ENCODE results near the gene BANP. TPM values are rescaled to one million over a fixed set of nuclear protein-coding genes. Genes with fewer than 3 reads are reported as not detected.
"Not testable (repeated sequence)": the region's sequence is repeated elsewhere in the genome, so short reads cannot be mapped to it uniquely, and the experiment has no call there.

Gene BANP
- total RNA-seq, 1 donor from 2014 or later = 19.7 TPM

DNA sequence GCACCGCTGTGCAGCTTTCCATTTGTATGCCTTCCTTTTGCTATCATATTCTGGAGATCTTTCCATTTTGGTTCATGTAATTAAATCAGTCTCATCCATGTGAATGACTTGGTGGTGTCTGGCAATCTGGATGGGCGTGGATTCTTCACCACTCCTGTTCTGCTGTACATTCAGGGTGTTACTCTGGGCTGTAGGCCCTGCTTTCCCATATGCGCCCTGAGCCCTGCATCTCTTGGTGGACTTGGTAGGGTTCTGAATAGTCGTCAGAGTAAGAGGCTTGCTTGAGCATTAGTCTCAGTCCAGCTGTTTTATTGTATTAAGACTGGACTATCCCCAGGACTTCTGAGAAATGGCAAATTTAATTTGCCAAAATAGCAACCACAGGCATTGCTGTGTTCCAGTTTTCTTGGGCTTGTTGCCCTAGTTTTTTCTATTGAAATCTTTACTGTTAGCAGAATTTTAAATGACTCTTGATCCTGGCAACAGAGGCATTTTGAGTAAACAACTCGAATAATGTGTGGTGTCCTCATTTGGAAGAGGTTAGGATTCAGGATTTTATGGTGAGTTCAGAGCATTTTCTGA, 14.9 kb downstream of the BANP start:
- peak; percentile 56 for DNase-seq (ENCODE audit: low read depth)

DNA sequence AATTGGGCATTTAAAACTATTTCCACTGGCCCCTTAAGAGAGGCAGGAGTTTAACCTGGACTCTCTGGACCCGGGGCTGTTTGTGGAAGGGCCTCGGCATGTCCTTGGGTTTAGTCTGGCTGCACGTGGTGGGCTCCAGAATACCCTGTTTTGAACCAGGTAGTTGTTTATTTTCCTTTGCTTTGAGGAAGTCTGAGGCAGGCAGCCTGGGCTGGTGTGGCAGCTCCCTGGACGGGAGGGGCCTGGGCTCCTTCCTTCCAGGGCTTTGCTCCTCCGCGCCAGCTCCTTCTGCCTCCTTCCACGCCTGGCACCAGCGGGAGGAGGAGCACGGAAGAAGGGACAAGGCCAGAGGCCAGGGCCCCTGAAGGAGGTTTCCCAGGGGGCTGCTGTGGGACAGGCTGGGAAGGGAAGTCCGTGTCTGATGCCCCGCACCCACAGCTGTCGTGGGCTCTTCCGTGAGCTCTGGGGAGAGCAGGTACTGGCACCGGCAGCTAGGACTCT, 15.5 kb downstream of the BANP start:
- DNase-seq (ENCODE audit: low read depth) = no peak

DNA sequence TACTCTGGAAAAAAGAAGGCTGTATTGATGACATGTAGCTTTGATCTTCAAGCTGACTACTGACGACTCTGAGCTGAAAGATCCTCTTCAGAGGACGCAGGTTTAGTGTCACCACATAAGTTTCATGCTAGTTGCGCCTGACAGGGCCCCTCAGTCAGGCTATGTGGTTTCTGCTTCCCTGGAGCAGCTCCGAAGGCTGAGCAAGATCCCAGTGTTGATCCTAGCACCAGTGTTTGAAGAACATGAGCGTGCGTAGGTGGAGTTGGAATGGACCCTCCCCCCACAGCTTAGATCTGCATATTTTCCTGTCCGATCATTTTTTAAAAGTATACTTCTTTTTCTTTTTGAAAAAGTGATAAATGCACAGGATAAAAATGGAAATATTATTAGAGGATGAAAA, 17.3 kb downstream of the BANP start:
- DNase-seq (ENCODE audit: low read depth) = no peak

DNA sequence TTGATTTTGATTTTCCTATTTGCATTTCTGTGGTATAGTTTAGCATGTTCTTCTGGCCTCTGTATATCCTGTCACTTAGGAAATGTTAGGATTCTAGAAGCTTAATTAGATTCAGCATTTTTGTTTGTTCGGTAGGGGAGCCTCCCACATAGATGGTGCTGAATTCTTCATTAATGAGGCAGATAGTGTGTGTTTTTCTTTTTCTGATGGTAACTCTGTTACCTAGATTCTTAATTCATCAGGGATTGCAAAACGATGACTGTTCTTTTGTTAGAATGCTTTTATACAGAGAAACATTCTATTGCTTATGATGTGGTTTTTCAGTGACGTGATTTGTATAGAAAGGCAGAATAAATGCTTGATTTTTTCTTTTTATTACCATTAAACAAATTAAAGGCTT, 19.0 kb downstream of the BANP start:
- no peak for DNase-seq (ENCODE audit: low read depth)

DNA sequence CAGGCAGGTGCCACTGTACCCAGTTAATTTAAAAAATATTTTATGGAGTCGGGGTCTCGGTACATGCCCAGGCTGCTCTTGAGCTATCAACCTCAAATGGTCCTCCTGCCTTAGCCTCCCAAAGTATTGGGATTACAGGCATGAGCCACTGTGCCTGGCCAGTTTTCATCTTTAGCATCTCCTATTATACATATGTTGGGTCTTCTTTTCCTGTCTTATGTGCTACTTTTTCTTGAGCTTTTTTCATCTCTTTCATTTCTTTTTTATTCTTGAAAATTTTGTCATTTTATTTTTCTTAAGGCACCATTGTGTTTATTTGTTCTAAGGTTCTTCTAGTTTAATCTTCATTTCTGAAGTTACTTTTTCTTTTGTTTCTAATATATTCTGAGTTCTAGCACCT, 20.7 kb downstream of the BANP start:
- DNase-seq (ENCODE audit: low read depth) = no peak

DNA sequence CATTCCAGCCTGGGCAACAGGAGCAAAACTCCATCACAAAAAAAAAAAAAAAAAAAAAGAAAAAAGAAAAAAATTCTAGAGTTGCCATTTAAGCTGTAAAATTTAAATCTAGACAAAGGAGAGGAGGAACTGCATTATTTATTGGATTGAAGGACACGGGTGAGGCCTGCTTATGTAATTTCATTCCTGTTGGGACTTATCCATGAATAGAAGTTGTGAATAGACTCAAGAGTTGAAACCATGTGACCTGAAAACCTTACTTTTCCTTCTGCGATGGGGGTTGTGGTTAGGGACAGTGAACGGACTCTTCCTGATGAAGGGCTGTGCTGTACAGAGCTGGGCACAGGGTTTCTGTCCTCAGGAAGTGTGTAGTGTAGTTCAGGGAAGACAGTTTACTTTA, 22.5 kb downstream of the BANP start:
- no peak for DNase-seq (ENCODE audit: low read depth)

DNA sequence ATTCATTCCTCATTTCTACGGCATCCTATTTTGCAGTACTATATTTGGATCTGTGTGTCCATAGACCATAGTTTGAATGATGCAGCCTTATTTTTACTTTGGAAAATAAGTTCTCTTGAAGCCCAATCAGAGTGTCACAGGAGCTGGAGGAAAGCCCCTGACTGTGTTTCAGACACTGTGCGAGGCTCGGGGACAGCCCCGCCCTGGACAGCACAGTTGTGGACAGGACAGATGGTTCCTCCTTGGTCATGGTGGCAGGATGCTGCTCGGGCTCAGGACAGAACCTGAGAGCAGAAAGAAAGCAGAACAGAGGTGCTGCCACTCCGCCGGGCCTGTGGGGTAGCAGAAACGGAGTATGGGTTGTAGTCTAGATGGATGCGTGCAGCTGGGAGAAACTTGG, 22.9 kb downstream of the BANP start:
- DNase-seq (ENCODE audit: low read depth) = no peak

DNA sequence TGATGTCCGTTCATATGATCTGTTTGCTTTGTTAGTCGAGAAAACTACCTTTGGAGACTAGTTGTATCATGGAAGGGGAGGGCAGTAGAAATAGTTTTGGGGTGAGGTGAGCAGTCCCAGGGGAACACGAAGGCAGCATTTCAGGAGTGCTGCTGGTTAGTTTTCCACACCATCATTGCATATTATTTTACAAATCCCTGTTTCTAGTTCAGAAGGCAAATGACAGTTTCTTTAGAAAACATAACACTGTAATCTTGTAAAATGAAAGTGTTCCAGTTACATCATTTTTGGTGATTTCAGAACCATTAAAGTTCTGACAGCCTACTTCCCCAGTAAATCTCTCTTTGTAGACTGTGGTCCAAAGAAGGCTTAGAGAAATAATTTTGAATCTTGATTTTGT, 25.4 kb downstream of the BANP start:
- DNase-seq (ENCODE audit: low read depth) = peak; percentile 27

DNA sequence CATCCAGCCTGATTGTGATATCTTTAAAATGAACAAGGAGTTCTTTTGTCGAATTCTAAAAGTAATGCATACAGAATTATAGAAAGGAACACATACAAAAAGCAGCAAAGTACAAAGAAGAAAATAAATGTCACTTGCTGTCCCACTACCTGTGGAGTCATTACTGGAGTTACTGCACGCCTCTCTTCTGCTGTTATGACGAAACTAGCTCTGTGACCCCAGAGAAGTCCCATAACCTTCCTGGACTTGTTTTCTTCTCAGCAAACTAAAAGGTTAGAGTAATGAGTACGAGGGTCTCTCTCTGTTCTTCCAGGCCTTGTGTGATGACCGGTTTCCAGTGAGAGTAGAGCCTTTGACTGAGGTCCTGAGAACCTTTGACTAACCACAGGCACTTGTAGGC, 26.9 kb downstream of the BANP start:
- DNase-seq (ENCODE audit: low read depth) = no peak

DNA sequence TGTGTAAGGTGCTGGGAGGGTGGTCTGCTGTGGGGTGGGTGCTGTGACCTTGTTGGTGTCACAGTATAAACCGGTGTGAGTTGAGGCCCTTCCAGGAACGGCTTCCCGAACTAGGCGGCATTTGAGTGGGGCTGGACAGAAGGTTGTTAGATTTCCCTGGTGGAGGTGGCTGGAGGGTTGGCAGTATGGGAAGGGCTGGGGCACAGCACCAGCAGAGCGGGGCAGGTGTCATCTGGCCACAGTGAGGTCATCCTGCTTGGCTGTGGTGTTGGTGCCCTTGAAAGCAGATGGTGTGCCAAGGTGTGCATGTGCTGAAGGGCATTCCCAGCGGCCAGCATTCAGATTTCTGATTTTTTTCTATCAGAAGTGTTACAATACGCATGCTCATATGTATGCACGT, 28.1 kb downstream of the BANP start:
- DNase-seq (ENCODE audit: low read depth) = no peak

DNA sequence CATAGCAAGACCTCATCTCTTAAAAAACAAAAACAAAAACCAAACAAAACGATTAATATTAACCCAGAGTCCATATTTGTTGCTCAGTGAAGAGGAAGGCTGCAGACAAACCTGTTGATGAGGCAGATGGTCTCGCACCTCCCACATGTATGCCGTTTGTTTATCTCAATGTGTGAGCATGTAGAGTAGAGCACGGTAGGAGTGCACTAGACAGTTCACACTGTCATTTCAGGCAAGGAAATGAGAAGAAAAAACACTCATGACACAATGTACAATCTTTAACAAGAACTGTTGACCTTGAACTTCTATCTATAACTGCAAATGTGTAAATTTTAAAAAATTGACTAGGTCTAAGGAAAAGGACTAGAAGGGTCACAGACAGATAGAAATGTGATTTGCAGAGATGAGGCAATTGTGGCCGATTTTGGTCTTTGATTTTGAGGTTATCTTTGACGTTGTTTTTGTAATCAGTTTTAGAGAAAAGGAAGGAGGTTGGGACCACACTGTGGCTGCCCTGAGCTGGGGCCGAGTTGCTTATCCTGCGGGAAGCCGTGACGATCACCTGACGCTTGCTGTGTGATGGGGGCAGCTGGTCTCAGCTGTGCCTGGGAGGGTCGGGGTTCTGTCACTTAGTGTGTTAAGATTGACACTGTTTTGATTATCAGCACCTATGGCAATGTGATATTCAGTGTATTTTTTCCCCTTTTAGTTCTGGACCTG, 28.8 kb downstream of the BANP start:
- DNase-seq (ENCODE audit: low read depth) = not testable (repeated sequence)

DNA sequence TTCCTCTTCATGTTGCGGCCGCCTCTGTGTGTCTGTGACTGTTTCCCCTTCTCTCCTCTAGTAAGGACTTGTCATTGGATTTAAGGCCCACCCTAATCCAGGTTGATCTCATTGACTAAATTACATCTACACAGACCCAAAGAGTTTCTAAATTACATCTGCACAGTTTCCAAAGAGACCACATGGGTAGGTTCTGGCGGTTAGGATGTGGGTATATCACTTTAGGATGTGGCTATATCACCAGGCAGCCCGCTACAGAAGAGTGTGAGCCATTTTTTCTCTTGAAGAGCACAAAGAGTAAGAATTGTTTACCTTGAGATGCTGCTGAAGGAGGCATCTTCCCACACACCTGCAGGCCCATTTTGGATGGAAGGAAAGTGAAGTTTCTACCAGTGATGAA, 30.1 kb downstream of the BANP start:
- DNase-seq (ENCODE audit: low read depth) = not testable (repeated sequence)

DNA sequence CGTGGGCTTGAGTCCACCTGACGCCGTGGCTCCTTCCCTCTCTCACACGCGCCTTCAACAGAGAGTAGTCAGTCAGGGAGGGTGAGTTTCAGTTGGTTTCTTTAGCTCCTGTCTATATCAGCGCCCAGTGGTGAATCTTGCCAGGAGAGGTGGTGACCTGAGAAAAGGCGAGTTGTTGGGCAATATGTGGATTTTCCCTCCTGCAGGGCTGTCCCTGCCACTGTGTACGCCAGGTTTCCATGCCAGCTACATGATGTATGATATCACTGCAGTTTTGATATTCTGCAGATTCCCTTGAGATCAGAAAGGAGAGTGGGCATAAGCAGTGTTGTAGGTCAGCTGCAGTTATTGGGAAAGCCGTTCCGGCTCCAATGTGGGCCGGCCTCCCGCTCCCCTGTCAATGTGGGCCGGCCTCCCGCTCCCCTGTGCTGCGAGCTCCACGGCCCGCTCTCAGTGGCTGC, 31.4 kb downstream of the BANP start:
- DNase-seq (ENCODE audit: low read depth) = no peak

DNA sequence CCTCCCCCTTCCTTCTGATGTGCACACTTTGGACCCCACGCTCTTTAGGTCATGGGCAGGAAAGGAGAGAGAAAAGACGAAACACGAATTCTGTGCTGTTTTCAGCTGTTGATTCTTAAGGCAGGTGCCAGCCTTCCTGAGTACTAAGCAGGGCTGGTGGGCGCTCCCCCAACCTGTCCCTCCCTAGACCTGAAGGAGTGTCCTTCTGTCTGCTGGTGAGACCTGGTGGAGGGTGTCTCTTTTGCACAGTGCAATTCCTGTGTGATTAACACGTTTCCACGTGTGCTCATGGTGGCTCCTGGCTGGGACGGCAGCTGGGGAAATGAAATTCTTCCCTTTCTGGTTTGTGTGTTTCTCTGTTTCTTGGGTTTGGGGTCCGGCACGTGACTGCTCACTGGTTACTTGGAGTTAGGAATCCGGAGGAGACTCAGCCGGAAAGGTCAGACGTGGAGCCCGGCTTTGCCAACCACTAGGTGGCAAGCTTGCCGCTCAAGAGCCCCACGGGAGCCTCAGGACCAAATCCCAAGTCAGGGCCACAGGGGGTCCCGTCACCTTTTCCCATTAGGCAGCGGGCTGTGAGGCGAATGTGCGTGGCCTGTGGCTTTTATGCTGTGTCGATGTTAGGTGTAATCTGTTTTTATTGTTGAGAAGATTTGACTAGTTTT, 32.0 kb downstream of the BANP start:
- DNase-seq (ENCODE audit: low read depth) = not testable (repeated sequence)

DNA sequence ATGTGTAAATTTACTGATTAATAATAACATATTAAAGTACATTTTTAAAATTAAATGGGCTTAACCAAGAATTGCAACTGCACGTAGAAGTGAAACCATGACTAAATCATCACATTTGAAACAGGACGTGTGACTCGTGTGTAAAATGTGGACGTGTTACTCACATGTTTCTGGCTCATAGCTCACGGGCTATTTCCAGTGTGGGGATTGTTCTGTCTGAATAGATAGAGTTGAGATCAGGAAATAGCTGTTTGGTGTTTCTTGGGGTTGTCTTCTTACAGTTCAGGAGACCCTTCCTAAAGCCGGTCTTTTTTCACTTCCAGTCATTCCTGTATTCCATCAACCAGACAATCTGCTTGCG, 32.5 kb downstream of the BANP start:
- DNase-seq (ENCODE audit: low read depth) = not testable (repeated sequence)

DNA sequence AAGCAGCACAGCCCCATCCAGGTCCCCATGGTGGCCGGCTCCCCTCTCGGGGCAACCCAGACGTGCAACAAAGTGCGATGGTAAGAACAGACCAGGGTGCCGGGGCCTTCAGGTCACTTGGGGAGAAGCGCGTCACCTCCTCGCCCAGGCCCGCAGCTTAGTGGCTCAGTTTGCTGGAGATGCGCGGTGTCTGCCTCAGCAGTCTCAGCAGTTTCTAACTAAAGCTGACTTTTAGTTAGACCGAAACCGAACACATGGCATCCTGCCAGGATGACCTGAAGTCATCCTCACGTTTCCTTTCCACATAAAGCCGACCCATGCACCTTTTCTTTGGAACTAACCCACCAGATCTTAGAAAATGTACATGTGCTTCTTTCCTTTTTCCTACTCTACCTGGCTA, 32.9 kb downstream of the BANP start:
- DNase-seq (ENCODE audit: low read depth) = not testable (repeated sequence)

DNA sequence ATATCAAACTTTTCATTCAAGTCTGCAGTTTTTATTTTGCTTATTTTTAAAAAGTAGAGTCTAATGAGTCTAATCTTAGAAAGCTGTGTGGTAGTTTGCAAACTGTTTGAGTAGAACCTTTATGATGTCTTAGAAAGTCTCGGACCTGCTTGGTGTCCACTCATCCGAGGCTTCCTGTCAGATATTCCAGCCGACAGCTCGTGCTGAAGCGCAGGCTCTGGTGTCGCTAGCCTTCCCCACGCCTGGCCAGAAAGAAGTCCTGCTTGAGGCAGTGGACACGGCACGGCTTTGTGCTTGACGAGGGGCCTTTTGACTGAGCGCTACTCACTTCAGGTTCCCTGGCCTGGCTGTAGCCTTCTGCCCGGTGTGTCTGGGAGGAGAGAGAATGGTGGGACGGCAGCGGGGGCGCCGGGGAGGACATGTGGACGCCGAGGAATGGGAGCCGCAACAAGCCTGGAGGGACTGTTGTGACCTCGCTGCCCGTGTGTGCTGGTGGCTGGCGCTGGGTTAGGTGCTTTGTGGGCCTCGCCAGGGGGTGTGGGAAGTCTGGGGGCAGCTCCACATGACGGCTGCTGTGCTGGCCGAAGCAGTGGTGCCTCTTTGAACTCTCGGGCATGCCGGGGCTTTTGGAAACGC, 33.5 kb downstream of the BANP start:
- no peak for DNase-seq (ENCODE audit: low read depth)

DNA sequence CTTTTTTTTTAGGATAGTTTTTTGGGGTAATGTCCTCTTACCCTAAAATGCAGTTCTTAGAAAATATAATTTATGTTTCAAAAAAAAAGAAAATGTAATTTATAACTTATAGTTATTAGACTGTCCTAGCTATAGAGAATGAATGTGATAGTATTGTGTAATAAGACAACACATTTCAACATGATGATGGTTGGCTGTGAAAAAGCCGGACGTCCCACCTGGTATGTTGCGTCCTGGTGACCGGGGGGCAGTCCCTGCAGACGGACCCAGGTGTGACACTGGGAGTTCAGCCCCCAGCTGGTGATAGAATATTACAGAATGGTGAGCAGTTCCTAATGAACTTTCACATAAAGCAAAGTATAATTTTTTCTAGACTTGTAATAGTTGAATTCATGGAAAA, 34.3 kb downstream of the BANP start:
- DNase-seq (ENCODE audit: low read depth) = not testable (repeated sequence)

DNA sequence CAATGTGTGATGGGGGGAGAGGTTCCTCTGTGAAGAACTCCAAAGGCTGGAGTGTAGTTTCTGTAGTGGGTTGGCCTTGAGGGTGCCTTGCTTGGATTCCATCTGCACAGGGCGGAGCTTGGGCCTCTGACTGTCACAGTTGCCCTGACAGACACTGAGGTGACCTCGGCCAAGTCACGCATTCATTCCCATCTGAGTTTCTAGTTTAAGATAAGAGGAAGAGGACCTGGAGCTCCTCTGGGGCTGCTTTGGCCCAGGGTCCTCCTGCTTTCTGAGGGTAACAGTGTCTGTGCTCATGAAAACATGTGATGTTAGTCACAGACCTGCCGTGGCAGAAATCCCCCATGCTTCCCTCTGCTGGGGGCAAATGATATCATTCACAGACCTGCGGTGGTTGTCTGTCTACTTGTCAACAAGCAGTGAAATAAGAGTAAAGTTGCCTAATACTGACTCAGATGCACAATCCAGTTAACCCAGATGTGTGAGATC, 35.2 kb downstream of the BANP start:
- peak; percentile 43 for DNase-seq (ENCODE audit: low read depth)

DNA sequence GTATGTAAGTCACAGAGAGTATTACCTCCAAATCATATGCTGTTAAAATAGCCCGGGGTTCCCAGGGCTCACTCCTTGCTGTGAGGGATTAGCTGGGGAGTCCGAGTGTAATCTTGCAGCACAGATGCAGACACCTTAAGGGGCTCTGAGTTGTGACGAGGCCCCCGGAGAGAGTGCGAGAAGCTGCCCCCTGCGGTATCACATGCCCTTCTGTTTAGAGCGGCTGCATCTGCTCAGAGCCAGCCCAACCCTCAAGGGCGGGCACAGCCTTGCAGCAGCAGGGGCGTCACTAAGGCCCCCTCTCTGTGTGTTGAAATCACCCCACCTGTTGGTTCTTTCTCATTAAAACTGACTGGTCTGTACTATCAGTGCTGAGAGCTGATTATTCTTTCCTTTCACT, 37.4 kb downstream of the BANP start:
- not testable (repeated sequence) for DNase-seq (ENCODE audit: low read depth)

DNA sequence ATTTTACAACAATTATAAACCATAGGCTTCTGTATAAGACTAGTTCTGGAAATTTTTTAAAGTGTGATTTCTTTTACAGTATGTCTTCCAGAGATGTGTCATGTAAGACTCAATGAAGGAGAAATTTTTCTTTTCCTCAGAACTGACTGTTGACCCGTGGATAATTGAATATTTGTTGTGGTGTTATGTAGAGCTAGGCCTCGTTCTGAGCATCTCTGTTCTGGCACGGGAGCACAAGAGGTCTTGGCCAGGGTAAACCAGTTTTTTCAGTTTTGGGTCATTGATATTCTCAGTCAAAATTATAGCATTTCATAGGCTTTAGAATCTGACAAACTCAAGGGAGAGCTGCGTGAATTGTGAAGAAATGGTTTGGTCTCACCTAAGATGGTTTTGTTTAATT, 39.0 kb downstream of the BANP start:
- DNase-seq (ENCODE audit: low read depth) = not testable (repeated sequence)

DNA sequence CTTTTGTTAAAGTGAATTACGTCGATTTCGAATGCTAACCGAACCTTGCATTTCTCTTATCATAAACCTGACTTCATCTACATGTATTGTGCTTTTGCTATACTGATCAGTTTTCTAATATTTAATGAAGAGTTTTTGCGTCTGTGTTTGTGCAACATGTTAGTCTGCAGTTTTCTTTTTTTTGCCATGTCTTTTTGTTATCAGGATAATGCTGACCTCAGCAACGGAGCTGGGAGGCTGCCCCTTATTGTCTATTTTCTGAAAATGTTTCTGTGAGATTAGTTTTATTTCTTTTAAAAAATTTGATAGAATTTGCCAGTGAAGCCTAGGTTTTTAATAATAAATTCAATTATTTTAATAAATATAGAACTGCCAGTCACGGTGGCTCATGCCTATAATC, 40.9 kb downstream of the BANP start:
- not testable (repeated sequence) for DNase-seq (ENCODE audit: low read depth)

Measured in myocyte (in vitro differentiated cells).